Endothelial cell (in vitro differentiated cells): ENCODE measurements around the gene NFIB. TPM values are rescaled to one million over a fixed set of nuclear protein-coding genes. Genes with fewer than 3 reads are reported as not detected.

Experiments
- DNase-seq: peaks from one replicate; pipeline ENCODE4 v3.0.0; 2021; ENCODE audit warnings: low spot score
- H3K27ac Mint-ChIP-seq: one replicate; pipeline ENCODE4 v1.8.0; 2021; ENCODE audit warnings: mixed read lengths, inconsistent platforms; ENCODE audit not compliant: unreplicated experiment
- H3K27me3 Mint-ChIP-seq: one replicate; pipeline ENCODE4 v1.8.0; 2021; ENCODE audit warnings: mild to moderate bottlenecking, moderate library complexity, mixed read lengths, inconsistent platforms; ENCODE audit not compliant: unreplicated experiment
- H3K36me3 Mint-ChIP-seq: one replicate; pipeline ENCODE4 v1.8.0; 2021; ENCODE audit warnings: mild to moderate bottlenecking, low read depth, mixed read lengths, inconsistent platforms; ENCODE audit not compliant: unreplicated experiment
- H3K4me1 Mint-ChIP-seq: one replicate; pipeline ENCODE4 v1.8.0; 2021; ENCODE audit warnings: mild to moderate bottlenecking, mixed read lengths, inconsistent platforms; ENCODE audit not compliant: unreplicated experiment
- H3K4me3 Mint-ChIP-seq: one replicate; pipeline ENCODE4 v1.8.0; 2021; ENCODE audit warnings: mild to moderate bottlenecking, mixed read lengths, inconsistent platforms; ENCODE audit not compliant: unreplicated experiment
- H3K9me3 Mint-ChIP-seq: one replicate; pipeline ENCODE4 v1.8.0; 2021; ENCODE audit warnings: mixed read lengths, inconsistent platforms; ENCODE audit not compliant: unreplicated experiment
- CTCF ChIP-seq: fragments of 200-600 bp; sonication (generic); IDR thresholded peaks from one replicate; pipeline ENCODE4 v1.5.0; 2021; ENCODE audit warnings: antibody characterized with exemption; ENCODE audit not compliant: unreplicated experiment
- total RNA-seq: library from RNA; stranded (reverse); fragmentation: NEBNext Ultra II Directional; extraction: Animal tissue kit (Norgen Biotek cat#: 25700); gene quantifications from one replicate; pipeline ENCODE4 v1.2.1, GENCODE V29; 2021; ENCODE audit not compliant: unreplicated experiment

NFIB gene
- total RNA-seq, 1 donor from 2014 or later, result 120 TPM

- H3K27me3 Mint-ChIP-seq, result peaks cover 1% of the 10 kb centered on the region
- peak overlapping the region; percentile 26 for H3K27ac Mint-ChIP-seq
- H3K9me3 Mint-ChIP-seq, result no peaks in the 10 kb centered on the region
- DNase-seq, result no peak
- no peak for TF ChIP-seq CTCF
- peaks cover 24% of the 10 kb centered on the region for H3K4me1 Mint-ChIP-seq
- H3K4me3 Mint-ChIP-seq, result no peak overlapping the region
- H3K36me3 Mint-ChIP-seq, result peaks cover 14% of the 10 kb centered on the region
These were observed 231.2 kb downstream of the NFIB start for GRCh38 chr9:14082732-14083131.

GRCh38 chr9:14081745-14082144 is 232.2 kb downstream of the NFIB start:
- peaks cover 24% of the 10 kb centered on the region for H3K4me1 Mint-ChIP-seq
- H3K9me3 Mint-ChIP-seq, result no peaks in the 10 kb centered on the region
- DNase-seq, result no peak
- H3K4me3 Mint-ChIP-seq, result no peak overlapping the region
- peaks cover 1% of the 10 kb centered on the region for H3K27me3 Mint-ChIP-seq
- TF ChIP-seq CTCF, result no peak
- H3K36me3 Mint-ChIP-seq, result peaks cover 14% of the 10 kb centered on the region
- no peak overlapping the region for H3K27ac Mint-ChIP-seq

GRCh38 chr9:14080959-14081542 is 232.9 kb downstream of the NFIB start:
- TF ChIP-seq CTCF, result no peak

GRCh38 chr9:14079440-14079839 is 234.5 kb downstream of the NFIB start:
- Mint-ChIP-seq H3K4me3 (no peak overlapping the region), H3K36me3 (no peaks in the 10 kb centered on the region), H3K27me3 (peaks cover 10% of the 10 kb centered on the region), H3K4me1 (peaks cover 24% of the 10 kb centered on the region), H3K9me3 (no peaks in the 10 kb centered on the region), H3K27ac (no peak overlapping the region)
- no peak for TF ChIP-seq CTCF
- DNase-seq, result no peak

More at GRCh38 chr9:14080959-14081542, 232.9 kb downstream of the NFIB start:
- Mint-ChIP-seq H3K9me3 (no peaks in the 10 kb centered on the region), H3K4me1 (peaks cover 24% of the 10 kb centered on the region), H3K27me3 (peaks cover 1% of the 10 kb centered on the region), H3K36me3 (peaks cover 10% of the 10 kb centered on the region), H3K27ac (no peak overlapping the region), H3K4me3 (no peak overlapping the region)
- no peak for DNase-seq

- no peaks in the 10 kb centered on the region for H3K9me3 Mint-ChIP-seq
- H3K27ac Mint-ChIP-seq, result no peak overlapping the region
- H3K4me3 Mint-ChIP-seq, result no peak overlapping the region
- no peaks in the 10 kb centered on the region for H3K36me3 Mint-ChIP-seq
- TF ChIP-seq CTCF, result no peak
- H3K4me1 Mint-ChIP-seq, result peaks cover 22% of the 10 kb centered on the region
- H3K27me3 Mint-ChIP-seq, result peaks cover 10% of the 10 kb centered on the region
- DNase-seq, result no peak
These were observed 236.3 kb downstream of the NFIB start for GRCh38 chr9:14077672-14078071.
